Nephron progenitor cell (in vitro differentiated cells): ENCODE measurements around the gene ZFHX3.

Experiments
- DNase-seq: peaks from one replicate; pipeline ENCODE4 v3.0.0; 2021
- H3K27ac Mint-ChIP-seq: 2 replicates; pipeline ENCODE4 v1.8.0; 2021; ENCODE audit warnings: mild to moderate bottlenecking, moderate library complexity, mixed read lengths
- H3K27me3 Mint-ChIP-seq: 2 replicates; pipeline ENCODE4 v1.8.0; 2021; ENCODE audit warnings: mild to moderate bottlenecking, low read depth, mixed read lengths; ENCODE audit not compliant: poor library complexity
- H3K36me3 Mint-ChIP-seq: 2 replicates; pipeline ENCODE4 v1.8.0; 2021; ENCODE audit warnings: low read depth, mixed read lengths
- H3K4me1 Mint-ChIP-seq: 2 replicates; pipeline ENCODE4 v1.8.0; 2021; ENCODE audit warnings: mixed read lengths
- H3K4me3 Mint-ChIP-seq: 2 replicates; pipeline ENCODE4 v1.8.0; 2021; ENCODE audit warnings: mild to moderate bottlenecking, moderate library complexity, mixed read lengths
- H3K9me3 Mint-ChIP-seq: 2 replicates; pipeline ENCODE4 v1.8.0; 2021; ENCODE audit warnings: mild to moderate bottlenecking, moderate library complexity, mixed read lengths
- TF ChIP-seq, protein P1 (sequence below): fragments of 200-600 bp; sonication (generic); IDR thresholded peaks from 2 replicates; pipeline ENCODE4 v1.5.0; 2021; ENCODE audit warnings: antibody characterized with exemption

The ZFHX3 gene

DNA sequence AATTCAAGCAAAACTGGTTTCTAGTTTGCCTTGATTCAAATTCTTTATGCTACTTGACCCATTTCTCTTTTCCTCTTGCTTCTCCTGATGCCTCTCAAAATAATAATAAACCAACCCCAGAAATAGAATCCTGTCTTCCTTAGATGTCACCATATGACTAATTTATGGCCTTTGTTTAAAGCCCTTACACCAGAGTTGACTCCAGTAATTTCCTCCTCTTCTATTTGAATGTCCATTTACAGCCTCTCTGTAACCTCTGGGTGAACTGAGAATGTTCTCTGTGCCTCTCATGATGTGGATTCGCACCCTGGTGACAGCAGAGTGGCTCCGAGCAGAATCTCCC, 31.5 kb downstream of the ZFHX3 start:
- H3K4me1 Mint-ChIP-seq: peaks cover 63% of the 10 kb centered on the region
- TF ChIP-seq, protein P1, sequence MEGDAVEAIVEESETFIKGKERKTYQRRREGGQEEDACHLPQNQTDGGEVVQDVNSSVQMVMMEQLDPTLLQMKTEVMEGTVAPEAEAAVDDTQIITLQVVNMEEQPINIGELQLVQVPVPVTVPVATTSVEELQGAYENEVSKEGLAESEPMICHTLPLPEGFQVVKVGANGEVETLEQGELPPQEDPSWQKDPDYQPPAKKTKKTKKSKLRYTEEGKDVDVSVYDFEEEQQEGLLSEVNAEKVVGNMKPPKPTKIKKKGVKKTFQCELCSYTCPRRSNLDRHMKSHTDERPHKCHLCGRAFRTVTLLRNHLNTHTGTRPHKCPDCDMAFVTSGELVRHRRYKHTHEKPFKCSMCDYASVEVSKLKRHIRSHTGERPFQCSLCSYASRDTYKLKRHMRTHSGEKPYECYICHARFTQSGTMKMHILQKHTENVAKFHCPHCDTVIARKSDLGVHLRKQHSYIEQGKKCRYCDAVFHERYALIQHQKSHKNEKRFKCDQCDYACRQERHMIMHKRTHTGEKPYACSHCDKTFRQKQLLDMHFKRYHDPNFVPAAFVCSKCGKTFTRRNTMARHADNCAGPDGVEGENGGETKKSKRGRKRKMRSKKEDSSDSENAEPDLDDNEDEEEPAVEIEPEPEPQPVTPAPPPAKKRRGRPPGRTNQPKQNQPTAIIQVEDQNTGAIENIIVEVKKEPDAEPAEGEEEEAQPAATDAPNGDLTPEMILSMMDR: no peak
- peaks cover 4% of the 10 kb centered on the region for H3K27me3 Mint-ChIP-seq
- no peaks in the 10 kb centered on the region for H3K9me3 Mint-ChIP-seq
- H3K36me3 Mint-ChIP-seq: peaks cover 16% of the 10 kb centered on the region
- H3K27ac Mint-ChIP-seq: peak overlapping the region; percentile 74
- H3K4me3 Mint-ChIP-seq: peak overlapping the region; percentile 2
- no peak for DNase-seq

DNA sequence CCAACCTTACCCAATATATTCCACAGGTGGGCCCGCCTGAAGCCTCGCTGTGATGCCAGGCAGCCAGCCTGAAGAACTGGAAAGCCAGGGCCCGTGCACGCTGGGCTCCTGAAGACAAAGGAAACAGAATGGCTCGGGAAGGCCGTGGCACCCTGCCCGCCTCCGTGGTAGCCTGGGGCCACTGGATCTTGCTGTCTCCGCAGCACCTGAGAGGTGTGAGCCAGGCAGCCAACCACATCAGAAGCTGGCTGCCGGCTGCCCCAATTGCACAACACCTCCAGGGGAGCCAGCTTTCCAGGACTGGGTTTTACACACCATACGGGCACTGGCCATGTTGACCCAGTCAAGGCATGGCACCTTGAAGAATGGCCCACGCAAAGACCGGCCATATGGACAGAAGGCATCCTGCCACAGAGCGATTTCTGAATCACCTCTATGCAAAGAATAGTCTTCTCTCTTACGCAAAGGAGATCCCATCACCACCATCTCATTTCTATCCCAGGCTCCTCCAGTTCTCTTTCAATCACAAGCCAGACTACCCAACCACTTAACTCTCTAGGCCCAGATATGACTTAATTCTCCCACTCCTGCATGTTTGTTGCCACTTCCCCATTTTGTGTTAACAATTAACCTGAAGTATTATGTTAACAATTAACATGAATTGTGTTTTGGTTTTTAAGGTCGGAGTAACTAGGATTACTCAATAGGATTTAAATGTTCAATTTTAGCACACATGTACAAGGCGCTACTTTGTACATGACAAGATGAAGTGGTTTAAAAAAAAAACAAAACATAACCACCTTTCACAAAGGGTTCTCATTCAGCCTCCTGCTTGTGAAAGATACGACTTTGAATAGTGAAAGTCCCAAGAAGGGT, 32.1 kb downstream of the ZFHX3 start:
- no peaks in the 10 kb centered on the region for H3K9me3 Mint-ChIP-seq

DNA sequence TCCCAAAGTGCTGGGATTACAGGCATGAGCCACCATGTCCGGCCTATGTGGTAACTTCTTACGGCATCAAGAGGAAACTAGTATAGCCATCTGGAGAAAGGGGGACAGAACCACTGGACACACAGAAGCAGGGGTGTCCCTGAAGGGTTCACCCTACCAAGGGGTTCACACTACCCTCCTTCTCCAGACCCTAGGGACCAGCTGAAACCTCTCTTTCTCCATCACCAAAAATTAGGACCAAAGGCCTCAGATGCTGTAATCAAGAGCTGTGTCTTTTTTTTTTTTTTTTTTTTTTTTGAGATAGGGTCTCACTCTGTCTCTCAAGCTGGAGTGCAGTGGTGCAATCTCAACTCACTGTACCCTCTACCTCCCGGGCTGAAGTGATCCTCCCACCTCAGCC, 33.2 kb downstream of the ZFHX3 start:
- TF ChIP-seq, protein P1: no peak
- H3K27ac Mint-ChIP-seq: no peak overlapping the region
- peaks cover 16% of the 10 kb centered on the region for H3K36me3 Mint-ChIP-seq
- DNase-seq: no peak
- no peak overlapping the region for H3K4me3 Mint-ChIP-seq
- H3K9me3 Mint-ChIP-seq: no peaks in the 10 kb centered on the region
- H3K27me3 Mint-ChIP-seq: peaks cover 4% of the 10 kb centered on the region
- H3K4me1 Mint-ChIP-seq: peaks cover 53% of the 10 kb centered on the region

More for the DNA sequence above, 32.1 kb downstream of the ZFHX3 start:
- Mint-ChIP-seq H3K4me1 (peaks cover 56% of the 10 kb centered on the region), H3K36me3 (peaks cover 16% of the 10 kb centered on the region), H3K4me3 (peak overlapping the region; percentile 2), H3K27me3 (peaks cover 4% of the 10 kb centered on the region), H3K27ac (peak overlapping the region; percentile 74)
- DNase-seq: no peak
- TF ChIP-seq, protein P1: no peak

DNA sequence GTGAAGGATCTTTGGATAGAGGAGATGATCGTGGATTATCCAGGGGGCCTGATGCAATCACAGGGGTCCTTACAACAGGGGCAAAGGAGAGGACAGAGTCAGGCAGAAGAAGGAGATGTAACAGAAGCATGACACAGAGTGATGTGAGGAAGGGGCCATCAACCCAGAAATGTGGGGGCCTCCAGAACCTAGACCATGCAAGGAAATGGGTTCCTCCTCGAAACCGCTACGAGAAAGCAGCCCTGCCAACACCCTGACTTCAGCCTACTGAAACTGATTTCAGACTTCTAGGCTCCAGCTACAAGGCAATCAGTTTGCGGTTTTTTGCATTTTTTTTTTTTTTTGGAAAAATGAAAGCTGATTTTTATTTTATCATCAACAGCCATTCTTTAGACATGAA, 34.0 kb downstream of the ZFHX3 start:
- Mint-ChIP-seq H3K9me3 (no peaks in the 10 kb centered on the region), H3K27ac (no peak overlapping the region), H3K4me3 (no peak overlapping the region), H3K36me3 (peaks cover 16% of the 10 kb centered on the region), H3K4me1 (peaks cover 45% of the 10 kb centered on the region), H3K27me3 (peaks cover 4% of the 10 kb centered on the region)
- TF ChIP-seq, protein P1: no peak
- DNase-seq: no peak

DNA sequence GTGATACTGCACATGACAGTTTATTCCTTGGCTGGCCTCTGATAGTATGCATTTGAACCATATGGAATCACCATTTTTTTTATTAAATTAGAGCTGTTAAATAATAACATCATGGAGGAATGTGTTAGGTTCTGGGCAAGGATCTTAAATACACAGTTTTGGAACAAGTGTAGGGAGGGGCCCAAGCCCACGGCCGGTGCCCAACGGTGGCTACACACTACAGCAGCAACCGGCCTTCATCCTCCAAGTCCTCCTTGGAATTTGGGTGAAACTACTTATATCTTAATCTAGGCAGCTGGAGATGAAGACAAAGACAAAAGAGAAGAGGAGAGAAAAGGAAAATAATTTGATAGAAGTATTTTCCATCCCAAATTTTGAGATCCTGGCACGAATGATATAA, 35.6 kb downstream of the ZFHX3 start:
- Mint-ChIP-seq H3K4me1 (peaks cover 33% of the 10 kb centered on the region), H3K9me3 (peaks cover 7% of the 10 kb centered on the region), H3K27ac (no peak overlapping the region), H3K36me3 (peaks cover 18% of the 10 kb centered on the region), H3K27me3 (peaks cover 4% of the 10 kb centered on the region), H3K4me3 (no peak overlapping the region)
- TF ChIP-seq, protein P1: no peak
- DNase-seq: no peak

DNA sequence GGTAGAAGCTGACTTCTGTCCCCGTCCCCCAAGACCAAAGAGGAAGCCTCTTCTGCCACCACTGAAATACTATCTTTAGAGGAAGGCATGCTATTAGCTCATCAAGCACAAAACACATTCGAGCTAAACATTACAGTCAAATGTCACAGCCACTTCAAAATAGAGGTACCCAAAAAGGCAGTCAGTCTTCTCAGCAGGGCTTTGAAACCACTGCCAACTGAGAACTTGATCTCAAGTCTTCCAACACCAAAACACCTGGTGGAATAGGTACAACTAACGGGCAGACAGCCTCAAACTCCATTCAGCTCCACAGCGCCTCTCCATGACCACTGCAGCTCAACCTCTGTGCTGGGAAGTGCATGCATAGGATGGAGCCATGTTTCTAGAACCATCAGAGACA, 36.0 kb downstream of the ZFHX3 start:
- Mint-ChIP-seq H3K4me1 (peaks cover 29% of the 10 kb centered on the region), H3K4me3 (no peak overlapping the region), H3K27me3 (peaks cover 4% of the 10 kb centered on the region), H3K9me3 (peaks cover 11% of the 10 kb centered on the region), H3K27ac (no peak overlapping the region), H3K36me3 (peaks cover 22% of the 10 kb centered on the region)
- no peak for DNase-seq
- TF ChIP-seq, protein P1: no peak
